GM23338 (cell line): ENCODE measurements around the gene CPSF4L. TPM values are rescaled to one million over a fixed set of nuclear protein-coding genes. Genes with fewer than 3 reads are reported as not detected.
A peak's percentile ranks its signal among the peaks of the same experiment; 100 is the strongest.

Experiments used
- ATAC-seq: fragments of 200-7000 bp; cut with Tn5 transposase; 3 replicates; pipeline ENCODE4 v1.9.1; 2020
- DNase-seq: peaks from one replicate; pipeline ENCODE4 v3.0.0-alpha.2; 2015; ENCODE audit warnings: low spot score
- H2AFZ ChIP-seq: fragments of 200-600 bp; sonication (generic); 2 replicates; pipeline ENCODE4 v1.8.0; 2016; ENCODE audit warnings: antibody characterized with exemption, mild to moderate bottlenecking, moderate library complexity
- H3F3A ChIP-seq: fragments of 200-600 bp; sonication (generic); replicated peaks from 2 replicates; pipeline ENCODE4 v1.8.0; 2017; ENCODE audit warnings: antibody characterized with exemption, mixed run types, low read depth
- H3K27ac ChIP-seq: fragments of 200-600 bp; sonication (generic); 2 replicates; pipeline ENCODE4 v1.6.1; 2016; ENCODE audit warnings: low read depth
- H3K27me3 ChIP-seq: fragments of 200-600 bp; sonication (generic); 2 replicates; pipeline ENCODE4 v1.8.0; 2016; ENCODE audit warnings: mild to moderate bottlenecking, mixed run types, moderate library complexity; ENCODE audit not compliant: insufficient read depth
- H3K36me3 ChIP-seq: fragments of 200-600 bp; sonication (generic); 2 replicates; pipeline ENCODE4 v1.8.0; 2016; ENCODE audit warnings: mild to moderate bottlenecking; ENCODE audit not compliant: insufficient read depth
- H3K4me1 ChIP-seq: fragments of 200-600 bp; sonication (generic); 2 replicates; pipeline ENCODE4 v1.8.0; 2016; ENCODE audit warnings: mild to moderate bottlenecking, moderate library complexity; ENCODE audit not compliant: insufficient read depth
- H3K4me2 ChIP-seq: fragments of 200-600 bp; sonication (generic); 2 replicates; pipeline ENCODE4 v1.7.1; 2017; ENCODE audit warnings: mixed run types
- H3K4me3 ChIP-seq: fragments of 200-600 bp; sonication (generic); 2 replicates; pipeline ENCODE4 v1.6.1; 2016; ENCODE audit warnings: mixed run types
- H3K79me2 ChIP-seq: fragments of 200-600 bp; sonication (generic); replicated peaks from 2 replicates; pipeline ENCODE4 v1.8.0; 2017; ENCODE audit warnings: mild to moderate bottlenecking; ENCODE audit not compliant: insufficient read depth
- H3K9me2 ChIP-seq: fragments of 200-600 bp; sonication (generic); 2 replicates; pipeline ENCODE4 v1.8.0; 2017; ENCODE audit not compliant: insufficient read depth
- H4K20me1 ChIP-seq: fragments of 200-600 bp; sonication (generic); replicated peaks from 2 replicates; pipeline ENCODE4 v1.8.0; 2017; ENCODE audit warnings: mild to moderate bottlenecking; ENCODE audit not compliant: insufficient read depth
- H3K27ac Mint-ChIP-seq: 2 replicates; pipeline ENCODE4 v1.8.0; 2020; ENCODE audit warnings: inconsistent platforms, mild to moderate bottlenecking, moderate library complexity, mixed read lengths
- H3K27me3 Mint-ChIP-seq: 3 replicates; pipeline ENCODE4 v1.8.0; 2022; ENCODE audit warnings: low read depth, mild to moderate bottlenecking, moderate library complexity, mixed read lengths, inconsistent platforms; ENCODE audit not compliant: insufficient read depth, poor library complexity
- H3K36me3 Mint-ChIP-seq: 3 replicates; pipeline ENCODE4 v1.8.0; 2021; ENCODE audit warnings: low read depth, mild to moderate bottlenecking, inconsistent platforms, moderate library complexity, mixed read lengths
- H3K4me1 Mint-ChIP-seq: 3 replicates; pipeline ENCODE4 v1.8.0; 2020; ENCODE audit warnings: mild to moderate bottlenecking, inconsistent platforms, mixed read lengths
- H3K4me3 Mint-ChIP-seq: 3 replicates; pipeline ENCODE4 v1.8.0; 2021; ENCODE audit warnings: moderate library complexity, mild to moderate bottlenecking, inconsistent platforms, mixed read lengths
- H3K9me3 Mint-ChIP-seq: 3 replicates; pipeline ENCODE4 v1.8.0; 2020; ENCODE audit warnings: moderate library complexity, mild to moderate bottlenecking, inconsistent platforms, mixed read lengths
- CREB1 ChIP-seq: fragments of 250-450 bp; sonication (Bioruptor Pico); IDR thresholded peaks from 2 replicates; pipeline ENCODE4 v1.5.0; 2020; ENCODE audit warnings: low read depth, mild to moderate bottlenecking, moderate library complexity
- CTCF ChIP-seq, 2 experiments: fragments of 200-600 bp in 1 of 2; sonication (generic) in 1 of 2; conservative IDR thresholded peaks; 2 replicates each; pipeline versions ENCODE4 v1.5.1 to v1.6.1; 2016 to 2017; ENCODE audit warnings: antibody characterized with exemption in 2 of 2, low read depth in 2 of 2, mild to moderate bottlenecking in 2 of 2, moderate library complexity in 1 of 2
- EZH2 ChIP-seq: fragments of 200-600 bp; sonication (generic); IDR thresholded peaks from one replicate; pipeline ENCODE4 v1.8.0; 2017; ENCODE audit warnings: antibody characterized with exemption, mild to moderate bottlenecking, low read depth; ENCODE audit not compliant: unreplicated experiment
- EZH2phosphoT487 ChIP-seq: fragments of 200-600 bp; sonication (generic); IDR thresholded peaks from one replicate; pipeline ENCODE4 v1.8.1; 2018; ENCODE audit warnings: antibody characterized with exemption; ENCODE audit not compliant: unreplicated experiment
- JUNB ChIP-seq: IDR thresholded peaks from one replicate; pipeline ENCODE4 v1.6.1; 2016; ENCODE audit warnings: antibody characterized with exemption; ENCODE audit not compliant: unreplicated experiment
- NANOG ChIP-seq: IDR thresholded peaks from 2 replicates; pipeline ENCODE4 v1.6.1; 2016; ENCODE audit warnings: antibody characterized with exemption, borderline replicate concordance
- POLR2AphosphoS5 ChIP-seq: IDR thresholded peaks from 2 replicates; pipeline ENCODE4 v1.6.1; 2016; ENCODE audit warnings: antibody characterized with exemption, low read depth
- REST ChIP-seq: IDR thresholded peaks from one replicate; pipeline ENCODE4 v1.6.1; 2018; ENCODE audit warnings: antibody characterized with exemption; ENCODE audit not compliant: unreplicated experiment
- STAT1 ChIP-seq: IDR thresholded peaks from one replicate; pipeline ENCODE4 v1.6.1; 2016; ENCODE audit warnings: antibody characterized with exemption; ENCODE audit not compliant: unreplicated experiment
- ZNF331 ChIP-seq: fragments of 250-450 bp; sonication (Bioruptor Pico); IDR thresholded peaks from 2 replicates; pipeline ENCODE4 v1.5.0; 2020; ENCODE audit warnings: low read depth, mild to moderate bottlenecking, moderate library complexity
- polyA plus RNA-seq: library from polyadenylated mRNA; unstranded; fragments of >200 nt; fragmentation: Nextera tagmentation; extraction: Ambion mirVana; gene quantifications from 2 replicates; pipeline ENCODE4 v1.2.1, GENCODE V29; 2016
- total RNA-seq: library from RNA; depleted of rRNA; stranded (reverse); fragments of >200 nt; shearing (Covaris generic); gene quantifications from 2 replicates; pipeline ENCODE4 v1.2.3, GENCODE V29; 2014

Gene CPSF4L
- total and polyA plus RNA-seq, 2 experiments from 2014 or later: not detected

- no peaks in the 10 kb centered on the region for H3K27me3 ChIP-seq
- TF ChIP-seq CTCF (conservative IDR thresholded peaks at IDR 0.05; ENCODE audit: low read depth in 2 of 2) (no peak), ZNF331 (no peak), EZH2phosphoT487 (no peak), POLR2AphosphoS5 (no peak)
- no peaks in the 10 kb centered on the region; the same call in none of the 2 replicates for H4K20me1 ChIP-seq
- no peak overlapping the region for H2AFZ ChIP-seq
- H3K27ac Mint-ChIP-seq: no peak overlapping the region
- no peaks in the 10 kb centered on the region for H3K9me2 ChIP-seq
- H3K9me3 Mint-ChIP-seq: no peaks in the 10 kb centered on the region
- ATAC-seq (no peak), DNase-seq (no peak)
- H3F3A ChIP-seq: no peaks in the 10 kb centered on the region
- H3K79me2 ChIP-seq: no peaks in the 10 kb centered on the region
- H3K4me1 ChIP-seq: no peaks in the 10 kb centered on the region
- H3K4me2 ChIP-seq: no peak overlapping the region
- H3K36me3 ChIP-seq: peaks cover 16% of the 10 kb centered on the region
- H3K27me3 Mint-ChIP-seq: peaks cover 2% of the 10 kb centered on the region
- H3K4me1 Mint-ChIP-seq: peaks cover 3% of the 10 kb centered on the region; the same call in 2 of the 3 replicates
- H3K4me3 ChIP-seq: no peak overlapping the region
- no peak overlapping the region for H3K27ac ChIP-seq
- no peak overlapping the region for H3K4me3 Mint-ChIP-seq
- peaks cover 9% of the 10 kb centered on the region; the same call in 2 of the 3 replicates for H3K36me3 Mint-ChIP-seq
These were observed 13.1 kb downstream of the CPSF4L start for GRCh38 chr17:73248532-73248931.

- H4K20me1 ChIP-seq: no peaks in the 10 kb centered on the region; the same call in none of the 2 replicates
- H3F3A ChIP-seq: no peaks in the 10 kb centered on the region
- Mint-ChIP-seq H3K36me3 (peaks cover 12% of the 10 kb centered on the region; the same call in 2 of the 3 replicates), H3K27ac (no peak overlapping the region), H3K27me3 (peaks cover 2% of the 10 kb centered on the region), H3K4me3 (no peak overlapping the region), H3K9me3 (no peaks in the 10 kb centered on the region), H3K4me1 (peaks cover 3% of the 10 kb centered on the region; the same call in 1 of the 3 replicates)
- no peaks in the 10 kb centered on the region for H3K9me2 ChIP-seq
- DNase-seq (no peak), ATAC-seq (no peak)
- H3K4me3 ChIP-seq: no peak overlapping the region
- TF ChIP-seq CTCF (conservative IDR thresholded peaks at IDR 0.05; ENCODE audit: low read depth in 2 of 2): peak in 1 of 2 experiments; percentile 22; a peak in 2 of 4 replicates
- no peak for TF ChIP-seq CREB1 (CRISPR knock-in tag)
- H3K27me3 ChIP-seq: no peaks in the 10 kb centered on the region
- H3K4me1 ChIP-seq: no peaks in the 10 kb centered on the region
- H3K36me3 ChIP-seq: peaks cover 16% of the 10 kb centered on the region
- no peak overlapping the region for H3K27ac ChIP-seq
- H3K4me2 ChIP-seq: no peak overlapping the region
- H3K79me2 ChIP-seq: no peaks in the 10 kb centered on the region
- H2AFZ ChIP-seq: no peak overlapping the region
These were observed 14.0 kb downstream of the CPSF4L start for GRCh38 chr17:73247726-73248125.

GRCh38 chr17:73240561-73240960 lies 21.1 kb downstream of the CPSF4L start:
- Histone ChIP-seq H3K79me2 (peaks cover 52% of the 10 kb centered on the region), H2AFZ (no peak overlapping the region), H3K27me3 (no peaks in the 10 kb centered on the region), H3K9me2 (no peaks in the 10 kb centered on the region), H3K4me3 (no peak overlapping the region), H4K20me1 (peaks cover 2% of the 10 kb centered on the region), H3K4me1 (no peaks in the 10 kb centered on the region), H3K4me2 (no peak overlapping the region), H3F3A (no peaks in the 10 kb centered on the region; the same call in 1 of the 2 replicates), H3K36me3 (peaks cover 36% of the 10 kb centered on the region), H3K27ac (no peak overlapping the region)
- DNase-seq: no peak
- Mint-ChIP-seq H3K9me3 (no peaks in the 10 kb centered on the region), H3K4me3 (no peak overlapping the region), H3K36me3 (peaks cover 42% of the 10 kb centered on the region), H3K27ac (no peak overlapping the region), H3K4me1 (no peaks in the 10 kb centered on the region), H3K27me3 (no peaks in the 10 kb centered on the region)
- no peak for TF ChIP-seq STAT1
- TF ChIP-seq NANOG: no peak
- no peak for TF ChIP-seq EZH2phosphoT487
- TF ChIP-seq REST: no peak
- no peak for TF ChIP-seq CREB1 (CRISPR knock-in tag)
- no peak for TF ChIP-seq JUNB
- no peak for TF ChIP-seq EZH2
- ATAC-seq: no peak
